ENCODE results near the gene DTWD2. TPM values are rescaled to one million over a fixed set of nuclear protein-coding genes. Genes with fewer than 3 reads are reported as not detected.
"Not testable (repeated sequence)": the region's sequence is repeated elsewhere in the genome, so short reads cannot be mapped to it uniquely, and the experiment has no call there.

The DTWD2 gene
- total RNA-seq, 1 donor from 2014 or later, result 4.4 TPM

DNA sequence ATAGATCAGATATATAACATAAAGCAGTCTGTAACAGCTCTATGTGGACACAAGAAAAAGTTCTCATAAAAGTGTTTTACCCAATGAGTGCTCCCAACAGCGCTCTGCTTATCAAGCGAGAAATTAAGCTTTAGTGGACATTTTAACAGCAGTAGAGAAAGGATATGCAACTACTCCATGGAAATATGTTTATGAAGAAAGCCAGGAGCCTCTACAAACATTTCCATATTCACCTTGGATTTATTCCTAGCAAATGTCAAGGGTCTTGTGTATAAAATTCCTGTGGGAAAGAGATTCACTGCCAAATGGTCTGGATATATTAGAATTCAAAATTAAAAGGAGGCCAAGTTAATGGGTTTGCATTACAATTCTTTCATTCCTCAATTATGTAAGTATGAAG, 66.5 kb downstream of the DTWD2 start:
- Mint-ChIP-seq H3K4me1 (ENCODE audit: unreplicated experiment) (no peaks in the 10 kb centered on the region), H3K4me3 (no peak overlapping the region), H3K9me3 (no peaks in the 10 kb centered on the region), H3K27ac (no peak overlapping the region), H3K27me3 (no peaks in the 10 kb centered on the region), H3K36me3 (peaks cover 4% of the 10 kb centered on the region)
- DNase-seq (ENCODE audit: extremely low spot score, unreplicated experiment), result no peak
- TF ChIP-seq, protein P1, sequence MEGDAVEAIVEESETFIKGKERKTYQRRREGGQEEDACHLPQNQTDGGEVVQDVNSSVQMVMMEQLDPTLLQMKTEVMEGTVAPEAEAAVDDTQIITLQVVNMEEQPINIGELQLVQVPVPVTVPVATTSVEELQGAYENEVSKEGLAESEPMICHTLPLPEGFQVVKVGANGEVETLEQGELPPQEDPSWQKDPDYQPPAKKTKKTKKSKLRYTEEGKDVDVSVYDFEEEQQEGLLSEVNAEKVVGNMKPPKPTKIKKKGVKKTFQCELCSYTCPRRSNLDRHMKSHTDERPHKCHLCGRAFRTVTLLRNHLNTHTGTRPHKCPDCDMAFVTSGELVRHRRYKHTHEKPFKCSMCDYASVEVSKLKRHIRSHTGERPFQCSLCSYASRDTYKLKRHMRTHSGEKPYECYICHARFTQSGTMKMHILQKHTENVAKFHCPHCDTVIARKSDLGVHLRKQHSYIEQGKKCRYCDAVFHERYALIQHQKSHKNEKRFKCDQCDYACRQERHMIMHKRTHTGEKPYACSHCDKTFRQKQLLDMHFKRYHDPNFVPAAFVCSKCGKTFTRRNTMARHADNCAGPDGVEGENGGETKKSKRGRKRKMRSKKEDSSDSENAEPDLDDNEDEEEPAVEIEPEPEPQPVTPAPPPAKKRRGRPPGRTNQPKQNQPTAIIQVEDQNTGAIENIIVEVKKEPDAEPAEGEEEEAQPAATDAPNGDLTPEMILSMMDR (conservative IDR thresholded peaks at IDR 0.05), result no peak

DNA sequence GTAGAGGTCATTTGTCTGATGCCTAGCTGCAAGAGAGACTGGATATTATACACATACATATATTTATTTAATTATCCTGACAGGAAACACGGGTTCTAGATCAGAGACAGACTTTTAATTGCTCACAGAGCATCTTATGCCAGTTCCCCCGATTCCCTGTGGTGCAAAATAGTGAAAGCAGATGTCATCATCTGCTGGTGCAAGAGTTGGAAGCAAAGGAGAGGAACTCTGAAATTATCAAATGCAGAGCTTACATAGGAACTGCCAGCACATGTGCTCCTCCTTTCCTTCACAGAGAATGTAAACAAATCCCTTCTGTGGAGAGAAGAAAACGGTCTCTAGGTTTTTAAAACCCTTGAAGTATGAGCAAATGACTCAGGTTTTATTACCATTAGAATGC, 69.3 kb downstream of the DTWD2 start:
- TF ChIP-seq, protein P1 (conservative IDR thresholded peaks at IDR 0.05), result no peak
- DNase-seq (ENCODE audit: extremely low spot score, unreplicated experiment), result no peak
- Mint-ChIP-seq H3K27me3 (no peaks in the 10 kb centered on the region), H3K36me3 (peaks cover 4% of the 10 kb centered on the region), H3K27ac (no peak overlapping the region), H3K4me3 (no peak overlapping the region), H3K4me1 (ENCODE audit: unreplicated experiment) (no peaks in the 10 kb centered on the region), H3K9me3 (no peaks in the 10 kb centered on the region)

DNA sequence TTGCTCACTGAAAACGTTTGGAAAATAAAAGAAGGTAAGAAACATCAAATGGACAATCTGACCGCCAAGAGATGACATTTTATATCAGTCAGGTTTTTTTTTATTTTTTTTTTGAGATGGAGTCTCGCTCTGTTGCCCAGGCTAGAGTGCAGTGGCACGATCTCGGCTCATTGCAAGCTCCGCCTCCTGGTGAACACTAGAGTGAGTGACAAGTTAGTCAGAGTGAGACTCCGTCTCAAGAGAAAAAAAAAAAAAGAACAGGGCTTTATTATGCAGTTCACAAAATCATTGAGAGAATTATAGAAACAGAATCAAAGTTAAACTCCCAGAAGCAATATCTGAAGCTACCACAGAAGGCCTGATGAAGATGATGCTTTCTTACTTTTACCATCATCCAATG, 70.1 kb downstream of the DTWD2 start:
- no peak overlapping the region for H3K27ac Mint-ChIP-seq
- TF ChIP-seq, protein P1 (conservative IDR thresholded peaks at IDR 0.05), result no peak
- DNase-seq (ENCODE audit: extremely low spot score, unreplicated experiment), result no peak
- no peak overlapping the region for H3K4me3 Mint-ChIP-seq
- no peaks in the 10 kb centered on the region for H3K9me3 Mint-ChIP-seq
- H3K27me3 Mint-ChIP-seq, result no peaks in the 10 kb centered on the region
- no peaks in the 10 kb centered on the region for H3K4me1 Mint-ChIP-seq (ENCODE audit: unreplicated experiment)
- peaks cover 4% of the 10 kb centered on the region for H3K36me3 Mint-ChIP-seq

DNA sequence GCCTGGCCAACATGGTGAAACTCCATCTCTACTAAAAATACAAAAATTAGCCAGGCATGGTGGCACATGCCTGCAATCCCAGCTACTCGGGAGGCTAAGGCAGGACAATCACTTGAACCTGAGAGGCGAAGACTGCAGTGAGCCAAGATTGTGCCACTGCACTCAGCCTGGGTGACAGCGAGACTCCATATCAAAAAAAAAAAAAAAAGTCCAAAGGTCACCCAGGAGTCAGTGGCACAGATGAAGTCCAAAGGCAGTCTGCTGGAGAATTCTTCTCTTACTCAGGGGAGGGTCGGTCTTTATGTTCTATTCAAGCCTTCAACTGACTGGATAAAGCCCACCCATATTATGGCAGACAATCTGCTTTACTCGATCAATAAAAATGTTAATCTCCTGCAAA, 80.8 kb downstream of the DTWD2 start:
- not testable (repeated sequence) for H3K27ac Mint-ChIP-seq; DNase-seq (ENCODE audit: extremely low spot score, unreplicated experiment); H3K27me3 Mint-ChIP-seq; H3K36me3 Mint-ChIP-seq; H3K9me3 Mint-ChIP-seq; H3K4me1 Mint-ChIP-seq (ENCODE audit: unreplicated experiment); H3K4me3 Mint-ChIP-seq

DNA sequence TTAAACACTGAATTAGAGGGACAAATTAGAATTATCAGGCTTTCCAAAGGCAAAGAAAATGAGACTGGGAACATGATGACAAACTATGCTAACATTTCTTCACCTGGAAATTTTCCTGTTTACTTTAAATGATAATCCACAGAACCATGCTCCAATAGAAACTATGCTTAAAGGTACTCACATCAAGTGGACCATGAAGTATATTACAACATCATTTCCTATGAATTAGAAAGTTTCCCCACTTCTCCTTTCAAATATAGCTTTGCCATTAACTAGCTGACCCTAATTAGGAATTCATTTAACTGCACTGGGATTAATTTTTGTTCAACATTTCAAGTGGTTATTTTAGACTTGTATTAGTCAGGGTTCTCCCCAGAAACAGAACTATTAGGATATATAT, 81.4 kb downstream of the DTWD2 start:
- TF ChIP-seq, protein P1 (conservative IDR thresholded peaks at IDR 0.05), result no peak
- Mint-ChIP-seq H3K9me3 (no peaks in the 10 kb centered on the region), H3K36me3 (no peaks in the 10 kb centered on the region), H3K27ac (no peak overlapping the region), H3K4me1 (ENCODE audit: unreplicated experiment) (no peaks in the 10 kb centered on the region), H3K4me3 (no peak overlapping the region), H3K27me3 (no peaks in the 10 kb centered on the region)
- no peak for DNase-seq (ENCODE audit: extremely low spot score, unreplicated experiment)

DNA sequence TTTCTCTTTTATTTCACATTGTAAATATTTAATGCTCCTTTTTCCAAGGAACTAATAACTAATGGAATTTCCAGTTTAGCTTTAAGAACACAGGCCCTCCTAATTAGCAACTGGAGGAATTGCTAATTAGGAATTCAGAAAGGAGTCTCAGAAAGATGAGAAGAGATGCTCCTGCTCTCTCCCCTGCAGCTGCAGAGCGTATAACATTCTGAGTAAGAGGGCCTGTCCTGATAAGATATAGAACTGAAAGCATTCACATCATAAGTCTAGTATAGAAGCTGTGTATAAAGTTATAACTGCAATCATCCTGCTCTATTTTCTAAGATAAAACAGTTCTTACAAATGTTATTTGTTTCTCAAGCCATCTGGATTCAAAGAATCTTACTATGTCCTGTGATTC, 83.2 kb downstream of the DTWD2 start:
- Mint-ChIP-seq H3K4me1 (ENCODE audit: unreplicated experiment) (no peaks in the 10 kb centered on the region), H3K27ac (no peak overlapping the region), H3K36me3 (no peaks in the 10 kb centered on the region), H3K4me3 (no peak overlapping the region), H3K27me3 (no peaks in the 10 kb centered on the region), H3K9me3 (no peaks in the 10 kb centered on the region)
- TF ChIP-seq, protein P1 (conservative IDR thresholded peaks at IDR 0.05), result no peak
- no peak for DNase-seq (ENCODE audit: extremely low spot score, unreplicated experiment)

Data from type B pancreatic cell (in vitro differentiated cells).